GM21447 (cell line): ENCODE data around the gene TANGO2.

ENCODE experiments used
- ATAC-seq: cut with Tn5 transposase; IDR thresholded peaks from one replicate; pipeline ENCODE4 v1.9.1; 2021; ENCODE audit not compliant: unreplicated experiment

The TANGO2 gene

GRCh38 chr22:20114506-20115475, 93.9 kb downstream of the TANGO2 start:
- no peak for ATAC-seq

DNA sequence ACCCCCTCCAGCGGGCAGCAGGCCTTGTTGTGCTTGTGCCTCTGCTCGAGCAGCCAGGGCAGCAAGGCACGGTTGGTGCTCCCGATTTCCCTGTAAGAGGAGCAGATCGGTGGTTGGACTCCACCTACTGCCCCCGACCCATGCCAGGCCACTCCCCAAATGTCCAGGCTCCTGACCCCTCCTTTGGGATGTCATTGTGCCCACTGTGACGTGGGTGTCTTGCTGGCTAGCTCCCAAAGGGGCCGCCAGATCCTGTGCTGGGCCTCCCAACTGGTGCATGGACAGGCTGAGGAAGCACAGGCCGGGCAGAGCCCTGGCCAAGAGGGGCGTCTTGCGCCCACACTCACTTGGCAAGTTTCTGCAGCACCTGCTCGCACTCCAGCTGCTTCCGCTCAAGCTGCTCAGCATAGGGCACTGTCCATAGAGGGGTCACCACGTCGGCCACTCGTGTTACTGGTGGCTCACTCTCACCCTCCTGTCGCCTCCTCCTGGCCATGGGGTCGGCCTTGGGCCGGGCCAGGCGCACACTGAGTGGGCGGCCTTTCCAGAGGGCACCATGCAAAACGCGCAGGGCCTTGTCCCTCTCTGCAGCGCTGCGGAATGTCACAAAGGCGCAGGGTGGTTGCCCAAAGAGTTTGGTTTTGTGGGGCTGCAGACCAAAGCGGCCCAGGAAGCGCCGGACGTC, 94.9 kb downstream of the TANGO2 start, which contains the start of gene RANBP1:
Gene RANBP1, plus strand, starts transcription at position 414 of the 685 bp plus-strand sequence. Its CDS starts 81 bp downstream, at position 495.
- no peak for ATAC-seq

DNA sequence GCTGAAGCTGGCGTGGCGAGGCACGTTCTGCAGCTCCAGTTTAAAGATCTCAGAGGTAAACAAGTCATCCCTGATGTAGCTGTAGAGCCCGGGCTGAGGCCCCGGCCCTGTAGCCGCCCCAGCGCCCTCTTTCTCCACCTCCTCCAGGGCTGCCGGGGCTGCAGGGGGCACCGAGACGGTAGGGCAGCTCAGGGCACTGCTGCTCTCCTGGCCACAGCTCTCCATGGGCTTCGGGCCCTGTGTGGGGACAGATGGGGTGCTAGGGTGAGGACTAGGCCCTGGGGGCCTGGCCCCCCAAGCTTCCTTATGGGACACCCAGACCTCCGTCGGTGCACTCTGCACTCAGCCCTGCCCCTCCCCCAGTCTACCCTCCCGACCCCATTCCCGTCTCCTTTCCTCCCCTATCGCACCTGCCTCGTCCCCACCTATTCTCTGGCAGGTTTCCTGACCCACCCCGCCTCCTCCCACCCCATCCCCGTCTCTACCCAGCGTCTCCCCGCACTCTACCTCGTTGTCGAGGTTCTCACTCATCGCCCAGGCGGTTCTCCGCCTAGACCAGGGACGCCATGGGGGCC, 95.6 kb downstream of the TANGO2 start:
- no peak for ATAC-seq
